ENCODE data around the gene OR8G1. TPM values are rescaled to one million over a fixed set of nuclear protein-coding genes. Genes with fewer than 3 reads are reported as not detected.
A peak's percentile ranks its signal among the peaks of the same experiment; 100 is the strongest.

The OR8G1 gene
- total and polyA plus RNA-seq, 9 of the 15 experiments (the other 6 are each of a cell fraction or from before 2014, with no cell fraction given) = 0.03 to 1.4 (median 0.51) TPM; not detected in 1

DNA sequence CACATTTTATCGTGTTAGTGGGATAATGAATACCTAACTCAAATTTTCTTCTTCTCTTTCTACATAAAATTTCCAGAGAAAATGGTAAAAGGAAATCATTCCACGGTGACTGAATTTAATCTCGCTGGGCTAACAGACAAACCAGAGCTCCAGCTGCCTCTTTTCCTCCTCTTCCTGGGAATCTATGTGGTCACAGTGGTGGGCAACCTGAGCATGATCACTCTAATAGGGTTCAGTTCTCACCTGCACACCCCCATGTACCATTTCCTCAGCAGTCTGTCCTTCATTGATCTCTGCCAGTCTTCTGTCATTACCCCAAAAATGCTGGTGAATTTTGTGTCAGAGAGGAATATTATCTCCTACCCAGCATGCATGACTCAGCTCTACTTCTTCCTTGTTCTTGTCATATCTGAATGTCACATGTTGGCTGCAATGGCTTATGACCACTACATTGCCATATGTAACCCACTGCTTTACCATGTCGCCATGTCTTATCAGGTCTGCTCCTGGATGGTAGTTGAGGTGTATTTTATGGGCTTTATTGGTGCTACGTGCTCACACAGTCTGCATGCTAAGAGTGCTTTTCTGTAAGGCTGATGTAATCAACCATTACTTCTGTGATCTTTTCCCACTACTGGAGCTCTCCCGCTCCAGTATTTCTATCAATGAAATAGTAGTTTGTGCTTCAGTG, 33.6 kb upstream of the OR8G1 start (continued):
- TF ChIP-seq ZNF12 (CRISPR knock-in tag; IDR thresholded peaks at IDR 0.05) (no peak), ARNT (IDR thresholded peaks at IDR 0.05) (peak; percentile 91 to 94), U2AF2 (optimal IDR thresholded peaks at IDR 0.05; ENCODE audit: low read depth, low read length) (no peak), ZKSCAN1 (IDR thresholded peaks at IDR 0.05; ENCODE audit: low read depth, low read length) (peak; percentile 90), TEAD2 (tag; IDR thresholded peaks at IDR 0.05) (peak; percentile 83), ERF (CRISPR knock-in tag; IDR thresholded peaks at IDR 0.05) (no peak), SMAD4 (CRISPR knock-in tag; conservative IDR thresholded peaks at IDR 0.05) (peak; percentile 93), CREB1 (IDR thresholded peaks at IDR 0.05) (peak; percentile 67; the same call in 1 of the 2 replicates), CREB1 (CRISPR knock-in tag; IDR thresholded peaks at IDR 0.05) (peak; percentile 26; the same call in 1 of the 2 replicates), ZNF253 (CRISPR knock-in tag; conservative IDR thresholded peaks at IDR 0.05) (no peak), HCFC1 (IDR thresholded peaks at IDR 0.05; ENCODE audit: low read depth, low read length) (0 out of 2 replicates have a peak, but pooled peaks have one; percentile 31), POLR2AphosphoS2 (IDR thresholded peaks at IDR 0.05; ENCODE audit: low read length) (no peak), ZNF282 (CRISPR knock-in tag; IDR thresholded peaks at IDR 0.05) (no peak), PTBP1 (IDR thresholded peaks at IDR 0.05; ENCODE audit: low read depth, low read length) (no peak), HDAC2 (IDR thresholded peaks at IDR 0.05) (peak; percentile 92), GABPB2 (CRISPR knock-in tag; conservative IDR thresholded peaks at IDR 0.05) (no peak)
- TF ChIP-seq, protein P1, sequence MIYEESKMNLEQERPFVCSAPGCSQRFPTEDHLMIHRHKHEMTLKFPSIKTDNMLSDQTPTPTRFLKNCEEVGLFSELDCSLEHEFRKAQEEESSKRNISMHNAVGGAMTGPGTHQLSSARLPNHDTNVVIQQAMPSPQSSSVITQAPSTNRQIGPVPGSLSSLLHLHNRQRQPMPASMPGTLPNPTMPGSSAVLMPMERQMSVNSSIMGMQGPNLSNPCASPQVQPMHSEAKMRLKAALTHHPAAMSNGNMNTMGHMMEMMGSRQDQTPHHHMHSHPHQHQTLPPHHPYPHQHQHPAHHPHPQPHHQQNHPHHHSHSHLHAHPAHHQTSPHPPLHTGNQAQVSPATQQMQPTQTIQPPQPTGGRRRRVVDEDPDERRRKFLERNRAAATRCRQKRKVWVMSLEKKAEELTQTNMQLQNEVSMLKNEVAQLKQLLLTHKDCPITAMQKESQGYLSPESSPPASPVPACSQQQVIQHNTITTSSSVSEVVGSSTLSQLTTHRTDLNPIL (CRISPR knock-in tag; IDR thresholded peaks at IDR 0.05) = no peak
- TF ChIP-seq, protein P2, sequence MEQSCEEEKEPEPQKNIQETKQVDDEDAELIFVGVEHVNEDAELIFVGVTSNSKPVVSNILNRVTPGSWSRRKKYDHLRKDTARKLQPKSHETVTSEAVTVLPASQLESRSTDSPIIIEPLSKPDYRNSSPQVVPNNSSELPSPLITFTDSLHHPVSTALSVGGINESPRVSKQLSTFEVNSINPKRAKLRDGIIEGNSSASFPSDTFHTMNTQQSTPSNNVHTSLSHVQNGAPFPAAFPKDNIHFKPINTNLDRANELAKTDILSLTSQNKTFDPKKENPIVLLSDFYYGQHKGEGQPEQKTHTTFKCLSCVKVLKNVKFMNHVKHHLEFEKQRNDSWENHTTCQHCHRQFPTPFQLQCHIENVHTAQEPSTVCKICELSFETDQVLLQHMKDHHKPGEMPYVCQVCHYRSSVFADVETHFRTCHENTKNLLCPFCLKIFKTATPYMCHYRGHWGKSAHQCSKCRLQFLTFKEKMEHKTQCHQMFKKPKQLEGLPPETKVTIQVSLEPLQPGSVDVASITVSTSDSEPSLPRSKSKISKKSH (CRISPR knock-in tag; IDR thresholded peaks at IDR 0.05) = no peak
- TF ChIP-seq, protein P3, sequence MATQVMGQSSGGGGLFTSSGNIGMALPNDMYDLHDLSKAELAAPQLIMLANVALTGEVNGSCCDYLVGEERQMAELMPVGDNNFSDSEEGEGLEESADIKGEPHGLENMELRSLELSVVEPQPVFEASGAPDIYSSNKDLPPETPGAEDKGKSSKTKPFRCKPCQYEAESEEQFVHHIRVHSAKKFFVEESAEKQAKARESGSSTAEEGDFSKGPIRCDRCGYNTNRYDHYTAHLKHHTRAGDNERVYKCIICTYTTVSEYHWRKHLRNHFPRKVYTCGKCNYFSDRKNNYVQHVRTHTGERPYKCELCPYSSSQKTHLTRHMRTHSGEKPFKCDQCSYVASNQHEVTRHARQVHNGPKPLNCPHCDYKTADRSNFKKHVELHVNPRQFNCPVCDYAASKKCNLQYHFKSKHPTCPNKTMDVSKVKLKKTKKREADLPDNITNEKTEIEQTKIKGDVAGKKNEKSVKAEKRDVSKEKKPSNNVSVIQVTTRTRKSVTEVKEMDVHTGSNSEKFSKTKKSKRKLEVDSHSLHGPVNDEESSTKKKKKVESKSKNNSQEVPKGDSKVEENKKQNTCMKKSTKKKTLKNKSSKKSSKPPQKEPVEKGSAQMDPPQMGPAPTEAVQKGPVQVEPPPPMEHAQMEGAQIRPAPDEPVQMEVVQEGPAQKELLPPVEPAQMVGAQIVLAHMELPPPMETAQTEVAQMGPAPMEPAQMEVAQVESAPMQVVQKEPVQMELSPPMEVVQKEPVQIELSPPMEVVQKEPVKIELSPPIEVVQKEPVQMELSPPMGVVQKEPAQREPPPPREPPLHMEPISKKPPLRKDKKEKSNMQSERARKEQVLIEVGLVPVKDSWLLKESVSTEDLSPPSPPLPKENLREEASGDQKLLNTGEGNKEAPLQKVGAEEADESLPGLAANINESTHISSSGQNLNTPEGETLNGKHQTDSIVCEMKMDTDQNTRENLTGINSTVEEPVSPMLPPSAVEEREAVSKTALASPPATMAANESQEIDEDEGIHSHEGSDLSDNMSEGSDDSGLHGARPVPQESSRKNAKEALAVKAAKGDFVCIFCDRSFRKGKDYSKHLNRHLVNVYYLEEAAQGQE (IDR thresholded peaks at IDR 0.05; ENCODE audit: borderline replicate concordance) = peak; percentile 43; the same call in 1 of the 2 replicates
- TF ChIP-seq, protein P3 (CRISPR knock-in tag; IDR thresholded peaks at IDR 0.05; ENCODE audit: low read depth) = no peak

All from K562 (cell line).